Heart left ventricle (tissue), 16 donors: ENCODE data around the gene EDNRB. TPM values are rescaled to one million over a fixed set of nuclear protein-coding genes. Genes with fewer than 3 reads are reported as not detected.

Experiments used
- ATAC-seq, 4 donors: fragments of 200-7000 bp; cut with Tn5 transposase; one replicate each; pipeline ENCODE4 v1.9.1; 2020 to 2022; ENCODE audit warnings: moderate library complexity in 4 of 4, mild to moderate bottlenecking in 3 of 4, moderate number of reproducible peaks in 1 of 4
- DNase-seq, 5 donors: peaks; one replicate each; pipeline ENCODE4 v3.0.0-alpha.2; 2020
- H3K27ac ChIP-seq, 12 donors: fragments of 200-600 bp; sonication (generic) in 4 of 12; one replicate each; pipeline versions ENCODE4 v1.5.0 to v1.8.0; 2016 to 2022; ENCODE audit warnings: mild to moderate bottlenecking in 2 of 12
- H3K27me3 ChIP-seq, 9 donors: fragments of 200-600 bp; sonication (generic) in 2 of 9; one replicate each; pipeline versions ENCODE4 v1.5.1 to v1.8.0; 2016 to 2022; ENCODE audit warnings: mild to moderate bottlenecking in 3 of 9
- H3K36me3 ChIP-seq, 9 donors: fragments of 200-600 bp; sonication (generic) in 2 of 9; one replicate each; pipeline versions ENCODE4 v1.5.0 to v1.8.0; 2018 to 2022; ENCODE audit warnings: mild to moderate bottlenecking in 2 of 9
- H3K4me1 ChIP-seq, 12 donors: fragments of 200-600 bp; sonication (generic) in 4 of 12; one replicate each; pipeline versions ENCODE4 v1.5.0 to v1.8.0; 2016 to 2022; ENCODE audit warnings: mild to moderate bottlenecking in 3 of 12
- H3K4me3 ChIP-seq, 12 donors: fragments of 200-600 bp; sonication (generic) in 4 of 12; one replicate each; pipeline versions ENCODE4 v1.5.0 to v1.8.0; 2017 to 2022; ENCODE audit warnings: mild to moderate bottlenecking in 9 of 12, moderate library complexity in 4 of 12
- H3K9me3 ChIP-seq, 12 donors: fragments of 200-600 bp; sonication (generic) in 4 of 12; one replicate each; pipeline versions ENCODE4 v1.5.0 to v1.8.0; 2016 to 2022; ENCODE audit warnings: mild to moderate bottlenecking in 1 of 12
- CTCF ChIP-seq, 12 donors: fragments of 200-600 bp; sonication (generic) in 4 of 12; IDR thresholded peaks; one replicate each; pipeline versions ENCODE4 v1.5.0 to v1.8.0; 2018 to 2022; ENCODE audit warnings: antibody characterized with exemption in 12 of 12, mild to moderate bottlenecking in 5 of 12
- POLR2A ChIP-seq, 2 donors: fragments of 450-650 bp; IDR thresholded peaks; one replicate each; pipeline ENCODE4 v1.6.1; 2017; ENCODE audit warnings: antibody characterized with exemption in 2 of 2, mild to moderate bottlenecking in 2 of 2, moderate library complexity in 2 of 2
- WGBS, 4 donors: extraction: QIAGEN DNeasy Blood & Tissue Kit in 2 of 4; methylation state at CpG; one replicate each; pipeline versions ENCODE4 v1.1.5 to v1.1.7; 2013 to 2018; 5-methylcytosine and 5-hydroxymethylcytosine counted together
- intact Hi-C, 10 donors: fragments of 100-400 bp; cut with DNase I; formaldehyde crosslinking; loops; one replicate each; pipeline versions ENCODE4 v1.11.1 to v1.14.2; 2022
- polyA plus RNA-seq, 2 donors: library from polyadenylated mRNA; stranded (reverse); fragments of 200-250 nt; gene quantifications; one replicate each; pipeline ENCODE4 v1.2.3, GENCODE V29; 2013
- total RNA-seq, 9 donors: library from RNA; depleted of rRNA in 2 of 9; stranded (reverse); fragments of >200 nt in 2 of 9; fragmentation: NEBNext Ultra II Directional in 3 of 9; extraction: Animal tissue kit (Norgen Biotek cat#: 25700) in 3 of 9; gene quantifications; one replicate each; pipeline versions ENCODE4 v1.1.0 to v1.2.4, GENCODE V29; 2016 to 2023
- donor health status: ischemic (EF 13 %, LVEDD 7.1; RV severe dilation, severe dysfunction).
- donor health status: healthy with polysubstance abuse.
- donor health status: DM: no; HTN: yes; CAD: no.
- donor health status: DM: no; HTN: no; CAD: no.
- donor health status: ischemic (EF 25% LVEDD 6.9; RV normal size, moderate dysfunction).
- donor health status: ischemic (EF 25% LVEDD 5.7; RV mildly dilated, moderate dysfunction).
- donor health status: healthy.
- donor health status: DM: yes; HTN: yes; CAD: no.
- donor health status: ischemic (EF 35%, LVEDD 5.7; RV mildly dilated, moderate dysfunction).
- donor health status: nonischemic (EF 11% LVEDD 7.7; RV severe dilation, severe dysfunction).
- donor health status: DM: yes; HTN: yes; CAD: no.
- donor health status: PGD.
- donor health status: ischemic (EF 29% LVEDD 5.4; RV normal size, mild dysfunction).
- donor health status: nonischemic (EF 23%, LVEDD 6.1; RV moderate dilation, normal function).

Gene EDNRB
- total and polyA plus RNA-seq, 11 donors: 9.8 to 72.0 (median 17.9) TPM

GRCh38 chr13:77915686-77916085, 2.9 kb downstream of the EDNRB start:
- Histone ChIP-seq H3K4me1 (peaks cover 0 to 17% (median 5%) of the 10 kb centered on the region in 12 donors), H3K36me3 (no peaks in the 10 kb centered on the region), H3K4me3 (peak overlapping the region; percentile 8 to 85 (median 70)), H3K9me3 (no peaks in the 10 kb centered on the region), H3K27ac (peak overlapping the region in 9 of 12 donors; percentile 29 to 87 (median 82)), H3K27me3 (peaks cover 0 to 16% (median 0%) of the 10 kb centered on the region in 9 donors)
- DNase-seq (no peak), ATAC-seq (no peak)
- no peak for TF ChIP-seq CTCF (IDR thresholded peaks at IDR 0.05)
- TF ChIP-seq POLR2A (IDR thresholded peaks at IDR 0.05): no peak
- WGBS, 4 donors: 62 to 82% (median 75%) methylated on average over 1 of the region's 1 CpG
- intact Hi-C loops: loop anchor here in 4 of 10 donors (5.0 to 10.0 kb wide), 5 partner anchors 72 to 207 kb away; no protein-coding TSS in a partner anchor

- H3K4me3 ChIP-seq: peak overlapping the region in 9 of 12 donors; percentile 3 to 85 (median 70)
- peaks cover 0 to 4% (median 0%) of the 10 kb centered on the region in 9 donors for H3K27me3 ChIP-seq
- H3K36me3 ChIP-seq: no peaks in the 10 kb centered on the region
- no peaks in the 10 kb centered on the region for H3K9me3 ChIP-seq
- WGBS, 4 donors: 75 to 84% (median 79%) methylated on average over 3 of the region's 3 CpGs
- DNase-seq (no peak), ATAC-seq (no peak)
- TF ChIP-seq CTCF (IDR thresholded peaks at IDR 0.05): no peak
- no peak for TF ChIP-seq POLR2A (IDR thresholded peaks at IDR 0.05)
- peaks cover 0 to 34% (median 4%) of the 10 kb centered on the region in 12 donors for H3K4me1 ChIP-seq
- intact Hi-C loops: loop anchor here in 1 of 10 donors (10.0 kb wide), 1 partner anchor 192 kb away; no protein-coding TSS in a partner anchor
- H3K27ac ChIP-seq: peak overlapping the region in 3 of 12 donors; percentile 2 to 10 (median 3)
Observed at GRCh38 chr13:77913003-77913402, 5.6 kb downstream of the EDNRB start.

GRCh38 chr13:77911751-77912150, 6.9 kb downstream of the EDNRB start:
- Histone ChIP-seq H3K27me3 (no peaks in the 10 kb centered on the region), H3K36me3 (no peaks in the 10 kb centered on the region), H3K9me3 (no peaks in the 10 kb centered on the region), H3K27ac (peak overlapping the region in 2 of 12 donors; percentile 11 to 50), H3K4me1 (peaks cover 0 to 32% (median 4%) of the 10 kb centered on the region in 12 donors), H3K4me3 (peak overlapping the region in 3 of 12 donors; percentile 2 to 85 (median 60))
- intact Hi-C loops: loop anchor here in 1 of 10 donors (10.0 kb wide), 1 partner anchor 193 kb away; no protein-coding TSS in a partner anchor
- DNase-seq: no peak
- TF ChIP-seq POLR2A (IDR thresholded peaks at IDR 0.05) (no peak), CTCF (IDR thresholded peaks at IDR 0.05) (no peak)
- ATAC-seq: no peak
- WGBS, 4 donors: 69 to 92% (median 77%) methylated on average over 1 of the region's 1 CpG

- no peaks in the 10 kb centered on the region for H3K9me3 ChIP-seq
- ATAC-seq (no peak), DNase-seq (no peak)
- no peak overlapping the region for H3K4me3 ChIP-seq
- peak overlapping the region in 2 of 12 donors; percentile 3 to 7 for H3K27ac ChIP-seq
- H3K4me1 ChIP-seq: peaks cover 0 to 26% (median 4%) of the 10 kb centered on the region in 12 donors
- no peaks in the 10 kb centered on the region for H3K27me3 ChIP-seq
- H3K36me3 ChIP-seq: no peaks in the 10 kb centered on the region
- intact Hi-C loops: loop anchor here in 1 of 10 donors (10.0 kb wide), 1 partner anchor 195 kb away; no protein-coding TSS in a partner anchor
- WGBS, 4 donors: 42 to 56% (median 50%) methylated on average over 3 of the region's 3 CpGs
- TF ChIP-seq POLR2A (IDR thresholded peaks at IDR 0.05) (no peak), CTCF (IDR thresholded peaks at IDR 0.05) (no peak)
Observed at GRCh38 chr13:77909827-77910226, 8.8 kb downstream of the EDNRB start.
